ENCODE data around the gene REM2.

DNA sequence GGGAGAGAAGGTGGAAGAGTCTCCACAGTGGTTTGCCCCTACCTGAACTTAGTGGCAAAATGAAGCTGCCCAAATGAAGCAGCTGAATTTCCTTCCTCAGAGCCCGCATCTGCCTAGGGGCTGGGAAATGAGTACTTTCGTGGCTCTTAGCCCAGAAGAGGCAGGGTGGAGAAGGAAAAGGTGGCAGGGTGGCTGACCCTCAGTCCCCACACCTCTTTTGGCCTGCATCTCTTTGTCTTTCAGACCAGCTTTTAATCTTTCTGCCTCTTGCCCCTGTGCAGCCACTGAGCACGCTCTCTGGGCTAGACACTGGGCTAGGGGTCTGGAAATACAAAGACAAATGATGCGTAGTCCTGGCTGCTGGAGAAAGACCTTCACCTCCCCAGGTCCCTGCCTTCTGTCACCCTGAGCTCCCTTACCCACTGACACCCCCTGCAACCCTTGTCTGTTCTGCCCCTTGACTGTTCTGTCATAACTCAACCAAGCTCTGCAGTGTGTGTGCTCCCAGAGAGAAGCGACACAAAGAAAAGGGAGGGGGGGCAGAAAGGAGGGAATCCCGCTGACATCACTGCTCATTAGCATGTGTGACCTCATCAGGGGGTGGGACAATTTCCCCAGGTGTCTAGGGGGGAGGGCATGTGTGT lies 371 bp upstream of the REM2 start:
- TF ChIP-seq, protein P1, sequence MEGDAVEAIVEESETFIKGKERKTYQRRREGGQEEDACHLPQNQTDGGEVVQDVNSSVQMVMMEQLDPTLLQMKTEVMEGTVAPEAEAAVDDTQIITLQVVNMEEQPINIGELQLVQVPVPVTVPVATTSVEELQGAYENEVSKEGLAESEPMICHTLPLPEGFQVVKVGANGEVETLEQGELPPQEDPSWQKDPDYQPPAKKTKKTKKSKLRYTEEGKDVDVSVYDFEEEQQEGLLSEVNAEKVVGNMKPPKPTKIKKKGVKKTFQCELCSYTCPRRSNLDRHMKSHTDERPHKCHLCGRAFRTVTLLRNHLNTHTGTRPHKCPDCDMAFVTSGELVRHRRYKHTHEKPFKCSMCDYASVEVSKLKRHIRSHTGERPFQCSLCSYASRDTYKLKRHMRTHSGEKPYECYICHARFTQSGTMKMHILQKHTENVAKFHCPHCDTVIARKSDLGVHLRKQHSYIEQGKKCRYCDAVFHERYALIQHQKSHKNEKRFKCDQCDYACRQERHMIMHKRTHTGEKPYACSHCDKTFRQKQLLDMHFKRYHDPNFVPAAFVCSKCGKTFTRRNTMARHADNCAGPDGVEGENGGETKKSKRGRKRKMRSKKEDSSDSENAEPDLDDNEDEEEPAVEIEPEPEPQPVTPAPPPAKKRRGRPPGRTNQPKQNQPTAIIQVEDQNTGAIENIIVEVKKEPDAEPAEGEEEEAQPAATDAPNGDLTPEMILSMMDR (IDR thresholded peaks at IDR 0.05) = no peak
- no peak for TF ChIP-seq ZFX (IDR thresholded peaks at IDR 0.05; ENCODE audit: borderline replicate concordance)
